HG03064 (cell line): ENCODE results near the gene ACOT9.
"Not testable (repeated sequence)": the region's sequence is repeated elsewhere in the genome, so short reads cannot be mapped to it uniquely, and the experiment has no call there.

Experiments
- ATAC-seq: cut with Tn5 transposase; IDR thresholded peaks from one replicate; pipeline ENCODE4 v1.9.1; 2021; ENCODE audit warnings: low read depth; ENCODE audit not compliant: unreplicated experiment

ACOT9 gene

GRCh38 chrX:23742697-23743622 is at the start of gene ACOT9:
Gene ACOT9, minus strand, starts transcription at chrX:23743276. Its CDS starts 132 bp downstream, at chrX:23743144.
- ATAC-seq: peak; percentile 93

DNA sequence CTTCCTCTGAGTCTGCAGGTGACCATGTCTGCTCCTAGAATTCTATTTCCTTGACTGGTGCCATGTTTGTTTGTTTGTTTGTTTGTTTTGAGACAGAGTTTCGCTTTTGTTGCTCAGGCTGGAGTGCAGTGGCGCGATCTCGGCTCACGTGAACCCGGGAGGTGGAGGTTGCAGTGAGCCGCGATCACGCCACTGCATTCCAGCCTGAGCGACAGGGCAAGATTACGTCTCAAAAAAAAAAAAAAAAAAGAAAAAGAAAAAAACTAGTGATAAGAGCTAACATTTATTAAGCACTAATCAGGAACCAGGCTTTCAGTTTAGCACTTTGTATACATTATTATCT is 47.0 kb upstream of the ACOT9 start:
- ATAC-seq: no peak

- ATAC-seq: no peak
Observed at GRCh38 chrX:23789386-23790154, 46.5 kb upstream of the ACOT9 start.

DNA sequence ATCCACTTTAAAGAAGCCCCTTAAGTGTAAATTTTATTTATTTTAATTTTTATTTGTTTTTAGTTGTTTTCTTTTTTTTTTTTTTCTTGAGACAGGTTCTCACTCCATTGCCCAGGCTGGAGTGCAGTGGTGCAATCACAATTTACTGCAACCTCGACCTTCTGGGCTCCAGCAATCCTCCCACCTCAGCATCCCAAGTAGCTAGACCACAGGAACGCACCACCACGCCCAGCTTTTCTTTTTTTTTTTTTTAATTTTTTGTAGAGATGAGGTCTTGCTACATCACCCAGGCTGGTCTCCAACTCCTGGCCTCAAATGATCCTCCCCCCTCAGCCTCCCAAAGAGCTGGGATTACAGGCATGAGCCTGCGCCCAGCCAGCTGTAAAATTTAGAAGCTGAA is 45.9 kb upstream of the ACOT9 start:
- no peak for ATAC-seq

DNA sequence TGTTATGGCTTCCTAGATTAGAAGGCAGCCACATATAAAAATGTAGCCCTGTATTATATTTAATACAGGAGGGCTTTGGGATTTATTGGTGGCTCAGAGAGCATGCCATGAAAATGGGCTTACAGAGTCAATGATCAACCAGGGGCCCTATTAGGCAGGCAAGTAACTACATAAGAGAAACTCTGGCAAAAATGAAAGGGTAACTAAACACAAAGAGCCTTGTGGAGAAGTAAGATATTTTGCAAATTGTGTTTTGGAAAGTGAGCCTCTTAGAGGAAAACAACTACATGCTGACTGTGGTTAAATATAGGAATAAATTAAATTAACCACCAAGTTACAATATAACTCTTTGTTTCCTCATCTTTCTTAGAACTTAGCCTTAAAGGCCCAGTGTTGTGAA is 45.4 kb upstream of the ACOT9 start:
- no peak for ATAC-seq

DNA sequence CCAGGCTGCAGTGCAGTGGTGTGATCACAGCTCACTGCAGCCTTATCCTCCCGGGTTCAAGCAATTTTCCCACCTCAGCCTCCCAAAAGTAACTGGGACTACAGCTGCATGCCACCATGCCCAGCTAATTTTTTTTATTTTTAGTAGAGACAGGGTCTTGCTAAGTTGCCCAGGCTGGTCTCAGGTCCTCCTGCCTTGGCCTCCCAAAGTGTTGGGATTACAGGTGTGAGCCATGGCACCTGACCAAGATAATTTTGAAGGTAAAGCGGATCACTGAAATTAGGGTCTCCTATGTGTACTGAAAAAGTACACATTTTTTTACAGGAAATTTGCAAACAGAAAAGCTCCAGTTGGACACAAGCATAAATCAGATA is 44.7 kb upstream of the ACOT9 start:
- no peak for ATAC-seq

GRCh38 chrX:23786268-23786815 is 43.3 kb upstream of the ACOT9 start:
- ATAC-seq: no peak

- no peak for ATAC-seq
Observed at GRCh38 chrX:23785580-23785979, 42.5 kb upstream of the ACOT9 start.

GRCh38 chrX:23784470-23785331 is 41.6 kb upstream of the ACOT9 start:
- no peak for ATAC-seq

DNA sequence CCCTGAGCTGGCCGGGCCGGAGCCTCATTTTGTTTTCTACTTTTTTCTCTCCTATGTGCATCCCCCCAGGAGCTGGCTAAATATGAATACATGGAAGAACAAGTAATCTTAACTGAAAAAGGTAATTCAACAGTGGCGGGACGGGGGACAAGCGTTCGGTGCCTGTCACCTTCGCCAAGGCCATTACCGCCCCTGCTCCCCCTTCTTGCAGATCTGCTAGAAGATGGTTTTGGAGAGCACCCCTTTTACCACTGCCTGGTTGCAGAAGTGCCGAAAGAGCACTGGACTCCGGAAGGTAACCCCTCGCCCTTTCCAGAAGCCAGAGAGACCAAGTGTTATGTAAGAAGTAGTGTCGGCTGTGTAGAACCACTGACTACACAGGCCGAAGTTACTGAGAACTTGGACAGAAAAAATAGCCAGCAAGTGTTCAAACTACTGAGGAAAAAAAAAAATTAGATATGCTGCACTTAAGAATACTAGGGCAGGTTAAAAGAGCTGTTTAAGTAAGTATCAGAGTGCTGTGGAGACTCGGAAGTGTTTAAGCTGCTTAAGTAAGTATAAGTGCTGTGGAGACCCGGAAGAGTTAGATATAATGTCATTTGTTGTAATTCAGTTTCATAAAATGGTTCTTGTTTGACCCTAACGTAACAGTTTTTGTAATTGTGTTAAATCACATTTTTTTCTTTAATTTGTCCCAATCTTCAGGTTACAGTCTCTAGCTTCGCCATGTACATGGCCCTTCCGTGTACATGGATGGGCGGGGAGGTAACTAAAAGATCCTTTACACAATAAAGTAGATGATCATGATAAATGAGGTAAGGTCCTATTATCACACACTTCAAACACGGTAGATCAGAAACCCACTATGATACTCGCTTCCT is 40.8 kb upstream of the ACOT9 start:
- no peak for ATAC-seq

DNA sequence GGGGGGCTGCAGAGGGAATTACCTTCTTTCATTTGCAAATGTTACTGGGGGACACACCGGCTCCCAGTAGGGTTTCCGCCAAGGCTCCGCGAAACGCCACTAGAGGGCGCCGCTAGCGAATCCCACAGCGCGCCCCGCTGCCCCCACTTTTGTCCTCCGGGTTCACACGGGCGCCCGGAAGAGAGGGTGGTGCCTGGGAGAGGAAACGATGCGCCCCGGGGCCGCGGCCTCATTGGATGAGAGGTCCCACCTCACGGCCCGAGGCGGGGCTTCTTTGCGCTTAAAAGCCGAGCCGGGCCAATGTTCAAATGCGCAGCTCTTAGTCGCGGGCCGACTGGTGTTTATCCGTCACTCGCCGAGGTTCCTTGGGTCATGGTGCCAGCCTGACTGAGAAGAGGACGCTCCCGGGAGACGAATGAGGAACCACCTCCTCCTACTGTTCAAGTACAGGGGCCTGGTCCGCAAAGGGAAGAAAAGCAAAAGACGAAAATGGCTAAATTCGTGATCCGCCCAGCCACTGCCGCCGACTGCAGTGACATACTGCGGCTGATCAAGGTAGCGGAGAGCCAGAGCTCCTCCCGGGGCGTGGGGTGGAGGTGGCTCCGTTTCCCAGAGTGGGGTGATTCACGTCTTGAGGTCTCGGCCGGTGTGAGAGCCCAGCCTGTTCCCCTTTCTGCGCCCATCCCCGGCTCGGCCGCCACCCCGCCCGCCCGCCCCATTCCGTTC is 40.0 kb upstream of the ACOT9 start, which contains the start of gene SAT1:
Gene SAT1, plus strand, starts transcription at position 311 of the 726 bp plus-strand sequence. Its CDS starts 179 bp downstream, at position 490.
- peak; percentile 68 for ATAC-seq

- ATAC-seq: no peak
Observed at GRCh38 chrX:23782455-23782854, 39.4 kb upstream of the ACOT9 start.

GRCh38 chrX:23779025-23779424 is 35.9 kb upstream of the ACOT9 start:
- ATAC-seq: no peak

DNA sequence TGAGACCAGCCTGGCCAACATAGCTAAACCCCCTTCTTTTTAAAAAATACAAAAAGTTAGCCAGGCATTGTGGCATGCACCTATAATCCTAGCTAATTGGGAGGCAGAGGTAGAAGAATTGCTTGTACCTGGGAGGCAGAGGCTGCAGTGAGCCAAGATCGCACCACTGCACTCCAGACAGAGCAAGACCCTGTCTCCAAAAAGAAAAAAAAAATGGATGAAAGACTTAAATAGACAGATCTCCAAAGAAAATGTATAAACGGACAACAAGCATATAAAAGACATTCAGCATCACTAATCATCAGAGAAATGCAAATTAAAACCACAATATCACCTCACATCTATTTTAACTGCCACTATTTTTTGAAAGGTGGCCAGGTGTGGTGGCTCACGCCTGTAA is 33.3 kb upstream of the ACOT9 start:
- ATAC-seq: no peak

DNA sequence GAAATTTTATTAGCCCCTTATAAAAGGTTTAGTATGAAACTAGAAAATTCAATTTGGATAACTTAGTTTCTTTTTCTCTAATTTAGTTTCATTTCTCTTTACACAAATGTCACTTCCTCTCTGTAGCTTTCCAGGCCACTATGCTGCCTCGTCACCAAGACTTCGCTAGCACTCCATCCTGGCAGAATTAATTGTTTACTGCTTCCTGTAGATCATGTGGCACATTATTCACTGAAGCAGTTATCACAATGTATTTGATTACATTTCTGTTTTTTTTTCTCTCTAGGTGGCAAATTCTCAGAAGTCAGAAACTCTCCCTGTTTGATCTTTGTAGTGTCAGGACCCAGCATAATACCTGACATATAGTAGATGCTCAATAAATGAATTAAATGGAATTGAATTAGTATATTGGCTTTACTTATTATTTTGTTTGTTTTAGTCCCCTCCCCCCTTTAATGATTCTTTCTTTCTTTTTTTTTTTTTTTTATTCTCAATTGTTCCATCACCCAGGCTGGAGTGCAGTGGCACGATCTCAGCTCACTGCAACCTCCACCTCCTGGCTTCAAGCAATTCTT is 30.6 kb upstream of the ACOT9 start:
- ATAC-seq: peak; percentile 83

GRCh38 chrX:23771086-23771485 is 28.0 kb upstream of the ACOT9 start:
- ATAC-seq: not testable (repeated sequence)

- no peak for ATAC-seq
Observed at GRCh38 chrX:23770142-23770541, 27.1 kb upstream of the ACOT9 start.
